HepG2 (cell line): ENCODE data around the gene PIGV. TPM values are rescaled to one million over a fixed set of nuclear protein-coding genes. Genes with fewer than 3 reads are reported as not detected.
A peak's percentile ranks its signal among the peaks of the same experiment; 100 is the strongest.

Source experiments
- ATAC-seq: fragments of 200-7000 bp; cut with Tn5 transposase; 3 replicates; pipeline ENCODE4 v1.9.1; 2020; ENCODE audit warnings: mild to moderate bottlenecking, moderate library complexity
- BruUV-seq: library from RNA; stranded (reverse); fragments of 400-500 nt; replicated peaks from 2 replicates; lab custom pipeline; 2021; lab: Mats Ljungman, UMichigan
- CTCF ChIA-PET: fragments of 300-600 bp; formaldehyde crosslinking; extraction: SDS; loops from one replicate; lab custom pipeline; 2021; ENCODE audit warnings: low total read pairs, inconsistent platforms, low intra/inter-chr PET ratio; lab: Yijun Ruan, JAX
- POLR2A ChIA-PET: fragments of 350-600 bp; sonication (Branson Sonifier 250); formaldehyde crosslinking; loops from one replicate; lab custom pipeline; 2020; ENCODE audit warnings: antibody characterized with exemption, inconsistent platforms; lab: Yijun Ruan, JAX
- DNase-seq: peaks from one replicate; pipeline ENCODE4 v3.0.0-alpha.2; 2015; ENCODE audit warnings: low spot score
- FAIRE-seq: peaks from 3 replicates; lab custom pipeline; 2011; peaks lifted over from hg19 to GRCh38; lab: Jason Lieb, UNC
- H2AFZ ChIP-seq: one replicate; pipeline ENCODE4 v1.6.1; 2011; ENCODE audit warnings: low read length, inconsistent platforms
- H3K27ac ChIP-seq: fragments of 300-600 bp; 3 replicates; pipeline ENCODE4 v1.8.0; 2011; ENCODE audit warnings: mixed run types, mild to moderate bottlenecking, mixed read lengths, low read length, inconsistent platforms; ENCODE audit not compliant: insufficient read depth; ENCODE audit errors: extremely low read length
- H3K27me3 ChIP-seq, 2 experiments: fragments of 200-600 bp in 1 of 2; 2 replicates in 1 of 2; 3 replicates in 1 of 2; pipeline versions ENCODE4 v1.6.0 to v1.8.0; 2011; ENCODE audit warnings: low read length in 2 of 2, mild to moderate bottlenecking in 2 of 2, moderate library complexity in 2 of 2, inconsistent platforms in 1 of 2; ENCODE audit not compliant: insufficient read depth in 2 of 2, control insufficient read depth in 1 of 2
- H3K36me3 ChIP-seq, 2 experiments: fragments of 200-600 bp in 1 of 2; replicated peaks in 1 of 2; 2 replicates in 1 of 2; 3 replicates in 1 of 2; pipeline versions ENCODE4 v1.5.1 to v1.8.0; 2011; ENCODE audit warnings: low read length in 2 of 2, inconsistent platforms in 1 of 2; ENCODE audit not compliant: insufficient read depth in 2 of 2, control insufficient read depth in 1 of 2
- H3K4me1 ChIP-seq: 2 replicates; pipeline ENCODE4 v1.5.1; 2012; ENCODE audit warnings: low read length, inconsistent platforms; ENCODE audit not compliant: insufficient read depth
- H3K4me2 ChIP-seq: 2 replicates; pipeline ENCODE4 v1.6.0; 2011; ENCODE audit warnings: low read depth, low read length, inconsistent platforms
- H3K4me3 ChIP-seq, 3 experiments: fragments of 200-600 bp in 1 of 3; sonication (generic), shearing (Covaris generic) in 1 of 3; replicated peaks in 1 of 3; 2 replicates each; pipeline ENCODE4 v1.5.1; 2011 to 2016; ENCODE audit warnings: low read length in 3 of 3, inconsistent platforms in 2 of 3, low read depth in 2 of 3, mild to moderate bottlenecking in 2 of 3, control low read depth in 1 of 3, mixed read lengths in 1 of 3; ENCODE audit not compliant: insufficient read depth in 1 of 3
- H3K79me2 ChIP-seq: one replicate; pipeline ENCODE4 v1.6.1; 2011; ENCODE audit warnings: low read length, inconsistent platforms; ENCODE audit not compliant: insufficient read depth
- H3K9ac ChIP-seq: 2 replicates; pipeline ENCODE4 v1.6.0; 2011; ENCODE audit warnings: mild to moderate bottlenecking, low read depth, low read length, inconsistent platforms; ENCODE audit not compliant: insufficient read depth
- H3K9me3 ChIP-seq: 2 replicates; pipeline ENCODE4 v1.5.1; 2012; ENCODE audit warnings: mild to moderate bottlenecking, low read length
- H4K20me1 ChIP-seq: 2 replicates; pipeline ENCODE4 v1.6.0; 2011; ENCODE audit warnings: inconsistent platforms, mild to moderate bottlenecking, low read length, moderate library complexity; ENCODE audit not compliant: insufficient read depth
- ASH2L ChIP-seq: fragments of 300-600, 200-600 bp; sonication (generic); IDR thresholded peaks from 2 replicates; pipeline ENCODE4 v1.7.0; 2017; ENCODE audit warnings: low read depth, mild to moderate bottlenecking, moderate library complexity, mixed read lengths, low read length; ENCODE audit not compliant: insufficient read length
- ELF1 ChIP-seq: sonication (generic); formaldehyde crosslinking; IDR thresholded peaks from 2 replicates; pipeline ENCODE4 v1.4.0; 2020; ENCODE audit warnings: missing genetic modification reagents
- HMG20A ChIP-seq: IDR thresholded peaks from 2 replicates; pipeline ENCODE4 v1.6.1; 2016; ENCODE audit warnings: borderline replicate concordance
- HNRNPH1 ChIP-seq: fragments of 200-400 bp; formaldehyde crosslinking; optimal IDR thresholded peaks from 2 replicates; pipeline ENCODE3; 2017; ENCODE audit warnings: mild to moderate bottlenecking, low read depth, low read length
- IRX3 ChIP-seq: sonication (generic); formaldehyde crosslinking; IDR thresholded peaks from 2 replicates; pipeline ENCODE4 v1.8.1; 2023; ENCODE audit warnings: mild to moderate bottlenecking, low read depth, missing genetic modification reagents, borderline replicate concordance
- KLF6 ChIP-seq: IDR thresholded peaks from 2 replicates; pipeline ENCODE4 v1.8.0; 2016; ENCODE audit warnings: missing biosample characterization, missing genetic modification reagents
- MED8 ChIP-seq: sonication (generic); formaldehyde crosslinking; IDR thresholded peaks from 2 replicates; pipeline ENCODE4 v1.8.1; 2023; ENCODE audit warnings: mild to moderate bottlenecking, missing genetic modification reagents; ENCODE audit not compliant: insufficient replicate concordance
- SIN3B ChIP-seq: fragments of 150-350 bp; IDR thresholded peaks from 2 replicates; pipeline ENCODE4 v1.6.1; 2014; ENCODE audit warnings: low read length
- SOX5 ChIP-seq: IDR thresholded peaks from 2 replicates; pipeline ENCODE4 v1.6.1; 2016; ENCODE audit warnings: borderline replicate concordance
- TCF7 ChIP-seq: sonication (generic); IDR thresholded peaks from 2 replicates; pipeline ENCODE4 v1.6.1; 2016; ENCODE audit warnings: antibody characterized with exemption, low read depth
- ZNF547 ChIP-seq: sonication (generic); formaldehyde crosslinking; IDR thresholded peaks from 2 replicates; pipeline ENCODE4 v1.5.1; 2020; ENCODE audit warnings: mild to moderate bottlenecking, missing genetic modification reagents
- ZNF619 ChIP-seq: sonication (generic); formaldehyde crosslinking; IDR thresholded peaks from 2 replicates; pipeline ENCODE4 v1.4.0; 2020; ENCODE audit warnings: mild to moderate bottlenecking, missing genetic modification reagents
- ZNF768 ChIP-seq: sonication (generic); formaldehyde crosslinking; IDR thresholded peaks from 2 replicates; pipeline ENCODE4 v1.4.0; 2020; ENCODE audit warnings: missing genetic modification reagents
- WGBS: methylation state at CpG from one replicate; pipeline ENCODE4 v1.1.6; 2017; ENCODE audit warnings: low lambda C conversion rate; 5-methylcytosine and 5-hydroxymethylcytosine counted together
- in situ Hi-C: cut with HindIII; loops from 2 replicates; pipeline ENCODE4 v1.10.0; 2017; ENCODE audit warnings: low pct_unique_long_range_greater_than_20kb; ENCODE audit not compliant: extremely low pct_ligation_motif_present
- intact Hi-C: fragments of 100-400 bp; cut with micrococcal nuclease; formaldehyde crosslinking; loops from one replicate; pipeline ENCODE4 v1.10.0; 2022; ENCODE audit not compliant: unreplicated experiment
- polyA plus RNA-seq, 8 experiments: library from polyadenylated mRNA; depleted of rRNA in 3 of 8; stranded (reverse) in 7 of 8; unstranded in 1 of 8; fragments of >200 nt; fragmentation: Illumina TruSeq in 4 of 8; extraction: Trizol in 4 of 8; gene quantifications; 2 replicates each; pipeline versions ENCODE4 v1.2.1 to v1.2.3, GENCODE V29; 2011 to 2016; ENCODE audit warnings: low read depth in 4 of 8, missing spikeins in 1 of 8, mixed read lengths in 1 of 8; ENCODE audit not compliant: insufficient read depth in 1 of 8
- total RNA-seq, 5 experiments: library from RNA; depleted of rRNA; stranded (reverse); fragments of >200 nt; fragmentation: Illumina TruSeq; extraction: Trizol; gene quantifications; 2 replicates each; pipeline ENCODE4 v1.2.3, GENCODE V29; 2016; ENCODE audit warnings: low read depth in 1 of 5
- TF ChIP-seq, protein P1 (sequence below): sonication (generic); formaldehyde crosslinking; IDR thresholded peaks from 2 replicates; pipeline ENCODE4 v1.4.0; 2020; ENCODE audit warnings: missing genetic modification reagents
- TF ChIP-seq, protein P2 (sequence below): fragments of 450-650 bp; IDR thresholded peaks from 2 replicates; pipeline ENCODE4 v1.6.1; 2016
- TF ChIP-seq, protein P3 (sequence below): sonication (generic); formaldehyde crosslinking; IDR thresholded peaks from 2 replicates; pipeline ENCODE4 v1.5.0; 2020; ENCODE audit warnings: mild to moderate bottlenecking, missing genetic modification reagents, borderline replicate concordance

PIGV gene
- total and polyA plus RNA-seq, 2 of the 13 experiments (the other 11 are each of a cell fraction or from before 2014, with no cell fraction given), result 13.5 to 22.7 TPM

DNA sequence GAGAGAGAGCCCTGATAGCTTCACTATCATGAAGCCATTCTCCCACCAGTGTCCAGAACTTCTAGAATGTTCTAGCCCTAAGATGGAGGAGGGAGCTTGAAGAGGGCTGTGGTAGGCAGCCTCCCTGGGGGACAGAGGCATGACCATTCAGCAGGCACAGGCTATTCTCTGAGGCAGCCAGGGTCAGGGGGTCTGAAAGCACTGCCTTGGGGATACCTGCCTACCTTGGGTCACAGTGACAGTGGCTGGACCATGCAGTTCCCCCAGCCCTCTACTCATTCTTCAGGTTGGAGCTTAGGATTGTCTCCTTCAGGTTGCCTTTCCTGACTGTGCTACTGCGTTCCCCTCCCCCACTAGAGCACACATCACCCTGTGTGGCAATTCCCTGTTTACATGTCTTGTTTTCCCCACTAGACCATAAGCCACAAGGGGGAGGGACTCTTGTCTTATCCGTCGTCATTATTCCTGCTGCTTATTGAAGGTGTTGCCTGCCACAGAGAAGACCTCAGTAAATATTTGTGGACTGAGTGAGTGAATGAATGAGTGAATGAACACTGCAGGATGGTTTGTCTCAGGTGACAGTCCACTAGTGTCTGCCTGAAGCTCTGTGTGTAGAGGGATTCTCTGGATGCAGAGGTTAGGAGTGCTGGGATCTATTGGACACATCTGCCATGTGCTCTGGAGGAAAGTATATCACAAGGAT lies 43.9 kb downstream of the PIGV start:
- H3K4me3 ChIP-seq, result 0 out of 6 replicates have a peak overlapping the region, but pooled peaks of 1 of the 3 experiments have one; percentile 25
- H3K27ac ChIP-seq, result peak overlapping the region; percentile 58
- H3K36me3 ChIP-seq, result peaks cover 8 to 33% of the 10 kb centered on the region in 2 experiments
- no peaks in the 10 kb centered on the region for H3K9me3 ChIP-seq
- ChIA-PET POLR2A (interaction anchor here (0.8 to 2.1 kb wide), 6 partner anchors 11 to 59 kb away, joined by 3 to 6 read pairs (median 4); partner anchors contain the start of gene GPN2), CTCF (interaction anchor here (1.2 kb wide), 1 partner anchor 22 kb away, joined by 4 read pairs; no protein-coding TSS in a partner anchor)
- ATAC-seq (peak; percentile 74), DNase-seq (peak; percentile 91), FAIRE-seq (peak; percentile 92)
- intact Hi-C loops, result no loop called here
- peaks cover 23% of the 10 kb centered on the region for H3K79me2 ChIP-seq
- H3K4me1 ChIP-seq, result peaks cover 52% of the 10 kb centered on the region
- no TSS peak for BruUV-seq
- WGBS, result 5% methylated on average over 3 of the region's 3 CpGs
- no peak overlapping the region for H2AFZ ChIP-seq
- no peaks in the 10 kb centered on the region for H3K27me3 ChIP-seq
- peak overlapping the region; percentile 37; the same call in 1 of the 2 replicates for H3K9ac ChIP-seq
- in situ Hi-C loops, result no loop called here
- peaks cover 4% of the 10 kb centered on the region; the same call in 1 of the 2 replicates for H4K20me1 ChIP-seq
- H3K4me2 ChIP-seq, result peak overlapping the region; percentile 52
- TF ChIP-seq KLF6 (CRISPR knock-in tag), result 0 out of 2 replicates have a peak, but pooled peaks have one; percentile 35
- TF ChIP-seq ASH2L, result peak; percentile 34
- TF ChIP-seq TCF7, result no peak
- peak; percentile 79; the same call in 1 of the 2 replicates for TF ChIP-seq HMG20A (CRISPR knock-in tag)
- no peak for TF ChIP-seq MED8 (CRISPR knock-in tag)
- TF ChIP-seq IRX3 (CRISPR knock-in tag), result no peak
- TF ChIP-seq ZNF768 (CRISPR knock-in tag), result no peak
- TF ChIP-seq, protein P1, sequence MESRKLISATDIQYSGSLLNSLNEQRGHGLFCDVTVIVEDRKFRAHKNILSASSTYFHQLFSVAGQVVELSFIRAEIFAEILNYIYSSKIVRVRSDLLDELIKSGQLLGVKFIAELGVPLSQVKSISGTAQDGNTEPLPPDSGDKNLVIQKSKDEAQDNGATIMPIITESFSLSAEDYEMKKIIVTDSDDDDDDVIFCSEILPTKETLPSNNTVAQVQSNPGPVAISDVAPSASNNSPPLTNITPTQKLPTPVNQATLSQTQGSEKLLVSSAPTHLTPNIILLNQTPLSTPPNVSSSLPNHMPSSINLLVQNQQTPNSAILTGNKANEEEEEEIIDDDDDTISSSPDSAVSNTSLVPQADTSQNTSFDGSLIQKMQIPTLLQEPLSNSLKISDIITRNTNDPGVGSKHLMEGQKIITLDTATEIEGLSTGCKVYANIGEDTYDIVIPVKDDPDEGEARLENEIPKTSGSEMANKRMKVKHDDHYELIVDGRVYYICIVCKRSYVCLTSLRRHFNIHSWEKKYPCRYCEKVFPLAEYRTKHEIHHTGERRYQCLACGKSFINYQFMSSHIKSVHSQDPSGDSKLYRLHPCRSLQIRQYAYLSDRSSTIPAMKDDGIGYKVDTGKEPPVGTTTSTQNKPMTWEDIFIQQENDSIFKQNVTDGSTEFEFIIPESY (CRISPR knock-in tag), result peak; percentile 41; the same call in 1 of the 2 replicates
- TF ChIP-seq, protein P2, sequence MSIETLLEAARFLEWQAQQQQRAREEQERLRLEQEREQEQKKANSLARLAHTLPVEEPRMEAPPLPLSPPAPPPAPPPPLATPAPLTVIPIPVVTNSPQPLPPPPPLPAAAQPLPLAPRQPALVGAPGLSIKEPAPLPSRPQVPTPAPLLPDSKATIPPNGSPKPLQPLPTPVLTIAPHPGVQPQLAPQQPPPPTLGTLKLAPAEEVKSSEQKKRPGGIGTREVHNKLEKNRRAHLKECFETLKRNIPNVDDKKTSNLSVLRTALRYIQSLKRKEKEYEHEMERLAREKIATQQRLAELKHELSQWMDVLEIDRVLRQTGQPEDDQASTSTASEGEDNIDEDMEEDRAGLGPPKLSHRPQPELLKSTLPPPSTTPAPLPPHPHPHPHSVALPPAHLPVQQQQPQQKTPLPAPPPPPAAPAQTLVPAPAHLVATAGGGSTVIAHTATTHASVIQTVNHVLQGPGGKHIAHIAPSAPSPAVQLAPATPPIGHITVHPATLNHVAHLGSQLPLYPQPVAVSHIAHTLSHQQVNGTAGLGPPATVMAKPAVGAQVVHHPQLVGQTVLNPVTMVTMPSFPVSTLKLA, result 0 out of 2 replicates have a peak, but pooled peaks have one; percentile 4
- TF ChIP-seq ZNF619 (CRISPR knock-in tag), result peak; percentile 25; the same call in 1 of the 2 replicates
- TF ChIP-seq SOX5 (CRISPR knock-in tag), result peak; percentile 82
- TF ChIP-seq HNRNPH1, result no peak
- TF ChIP-seq ELF1 (CRISPR knock-in tag), result peak; percentile 36; the same call in 1 of the 2 replicates
- TF ChIP-seq, protein P3, sequence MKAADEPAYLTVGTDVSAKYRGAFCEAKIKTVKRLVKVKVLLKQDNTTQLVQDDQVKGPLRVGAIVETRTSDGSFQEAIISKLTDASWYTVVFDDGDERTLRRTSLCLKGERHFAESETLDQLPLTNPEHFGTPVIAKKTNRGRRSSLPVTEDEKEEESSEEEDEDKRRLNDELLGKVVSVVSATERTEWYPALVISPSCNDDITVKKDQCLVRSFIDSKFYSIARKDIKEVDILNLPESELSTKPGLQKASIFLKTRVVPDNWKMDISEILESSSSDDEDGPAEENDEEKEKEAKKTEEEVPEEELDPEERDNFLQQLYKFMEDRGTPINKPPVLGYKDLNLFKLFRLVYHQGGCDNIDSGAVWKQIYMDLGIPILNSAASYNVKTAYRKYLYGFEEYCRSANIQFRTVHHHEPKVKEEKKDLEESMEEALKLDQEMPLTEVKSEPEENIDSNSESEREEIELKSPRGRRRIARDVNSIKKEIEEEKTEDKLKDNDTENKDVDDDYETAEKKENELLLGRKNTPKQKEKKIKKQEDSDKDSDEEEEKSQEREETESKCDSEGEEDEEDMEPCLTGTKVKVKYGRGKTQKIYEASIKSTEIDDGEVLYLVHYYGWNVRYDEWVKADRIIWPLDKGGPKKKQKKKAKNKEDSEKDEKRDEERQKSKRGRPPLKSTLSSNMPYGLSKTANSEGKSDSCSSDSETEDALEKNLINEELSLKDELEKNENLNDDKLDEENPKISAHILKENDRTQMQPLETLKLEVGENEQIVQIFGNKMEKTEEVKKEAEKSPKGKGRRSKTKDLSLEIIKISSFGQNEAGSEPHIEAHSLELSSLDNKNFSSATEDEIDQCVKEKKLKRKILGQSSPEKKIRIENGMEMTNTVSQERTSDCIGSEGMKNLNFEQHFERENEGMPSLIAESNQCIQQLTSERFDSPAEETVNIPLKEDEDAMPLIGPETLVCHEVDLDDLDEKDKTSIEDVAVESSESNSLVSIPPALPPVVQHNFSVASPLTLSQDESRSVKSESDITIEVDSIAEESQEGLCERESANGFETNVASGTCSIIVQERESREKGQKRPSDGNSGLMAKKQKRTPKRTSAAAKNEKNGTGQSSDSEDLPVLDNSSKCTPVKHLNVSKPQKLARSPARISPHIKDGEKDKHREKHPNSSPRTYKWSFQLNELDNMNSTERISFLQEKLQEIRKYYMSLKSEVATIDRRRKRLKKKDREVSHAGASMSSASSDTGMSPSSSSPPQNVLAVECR (CRISPR knock-in tag), result peak; percentile 65; the same call in 1 of the 2 replicates
- TF ChIP-seq ZNF547 (CRISPR knock-in tag), result no peak
- TF ChIP-seq SIN3B, result no peak
